Inflammatory macrophage treated with lipopolysaccharide for 1 hour (primary cell): ENCODE measurements around the gene TAF8.
"Not testable (repeated sequence)": the region's sequence is repeated elsewhere in the genome, so short reads cannot be mapped to it uniquely, and the experiment has no call there.

Experiments used
- DNase-seq, 2 donors: peaks; one replicate each; pipeline ENCODE4 v3.0.0-alpha.2; 2020 to 2022

The TAF8 gene

DNA sequence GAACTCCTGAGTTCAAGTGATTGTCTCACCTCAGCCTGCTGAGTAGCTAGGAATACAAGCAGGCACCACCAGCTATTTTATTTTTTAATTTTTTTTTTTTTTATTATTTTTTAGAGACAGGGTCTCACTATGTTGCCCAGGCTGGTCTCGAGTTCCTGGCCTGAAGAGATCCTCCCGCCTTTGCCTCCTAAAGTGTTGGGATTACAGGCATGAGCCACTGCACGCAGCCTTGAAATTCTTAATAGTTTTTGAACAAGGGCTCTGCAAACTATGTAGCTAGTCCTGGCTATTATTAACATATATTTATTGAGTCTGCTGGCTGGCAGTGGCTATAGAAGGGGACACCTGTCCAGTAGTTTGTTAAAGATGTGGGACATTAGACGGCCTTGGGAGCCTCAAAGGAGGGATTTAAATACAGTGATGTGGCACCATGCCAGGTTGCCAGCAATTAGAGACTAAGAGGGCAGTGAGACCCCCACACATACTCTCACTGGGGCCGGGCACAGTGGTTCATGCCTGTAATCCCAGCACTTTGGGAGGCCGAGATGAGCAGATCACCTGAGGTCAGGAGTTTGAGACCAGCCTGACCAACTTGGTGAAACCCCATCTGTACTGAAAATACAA, 21.1 kb upstream of the TAF8 start:
- DNase-seq: no peak

DNA sequence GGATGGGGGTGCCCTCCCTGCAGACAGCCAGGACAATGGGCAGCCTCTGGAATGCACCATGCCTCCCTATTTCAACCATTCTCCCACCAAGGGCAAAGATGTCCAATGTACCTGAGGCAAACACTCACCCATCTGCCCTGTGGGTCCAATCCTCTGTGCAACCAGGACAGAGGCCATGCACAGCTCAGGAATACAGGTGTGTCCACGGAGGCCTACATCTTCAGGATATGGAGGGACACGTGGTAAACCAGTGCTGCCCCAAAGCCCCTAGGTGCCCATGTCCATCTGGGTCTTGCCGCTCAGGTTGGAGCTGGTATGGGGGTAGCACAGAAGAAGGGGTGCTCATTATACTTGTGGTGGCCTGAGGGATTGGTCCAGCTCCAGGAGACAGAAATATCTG, 20.4 kb upstream of the TAF8 start:
- DNase-seq: no peak

DNA sequence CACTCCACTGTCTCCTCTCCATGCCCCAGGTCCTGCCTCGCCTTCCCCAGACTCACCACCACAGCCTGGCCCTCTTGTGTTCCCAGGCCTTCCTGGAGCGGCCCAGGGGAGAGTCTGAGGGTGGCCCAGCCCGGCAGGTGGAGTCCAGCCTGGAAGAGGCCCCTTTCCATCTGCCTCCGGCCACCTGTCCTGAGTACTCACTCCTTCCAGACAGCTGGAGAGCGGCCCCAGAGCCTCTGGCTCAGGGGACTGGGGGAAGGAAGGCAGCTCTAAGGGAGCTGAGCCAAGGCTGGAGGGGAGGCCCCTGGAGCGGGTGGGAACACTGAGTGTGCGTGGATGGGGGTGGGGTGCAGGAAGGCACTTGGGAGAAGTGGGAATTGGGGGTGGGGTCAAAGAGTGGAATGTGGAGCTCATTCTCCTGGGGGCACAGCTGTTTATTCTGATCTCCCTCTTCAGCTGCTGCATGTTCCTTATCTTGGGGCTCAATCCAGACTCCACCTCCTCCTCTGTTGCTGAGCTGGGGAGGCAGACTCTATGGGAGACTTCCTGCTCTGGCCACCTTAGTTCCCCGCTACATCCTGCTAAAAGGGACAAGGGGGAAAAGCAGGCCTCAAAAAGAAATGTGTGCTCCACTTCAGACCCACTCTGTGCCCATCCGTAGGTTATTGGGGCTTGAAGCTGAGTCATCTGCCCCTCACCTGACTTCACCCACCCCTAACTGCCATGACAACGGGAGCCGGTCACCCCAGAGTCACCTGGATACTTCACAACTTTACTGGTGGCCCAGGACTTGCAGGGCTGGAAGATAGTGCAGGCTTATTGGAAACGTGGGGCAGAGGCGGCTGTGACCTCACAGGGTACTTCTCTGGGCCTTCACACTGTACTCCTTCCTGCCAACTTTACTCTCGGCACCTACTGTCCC, 19.5 kb upstream of the TAF8 start:
- no peak for DNase-seq

DNA sequence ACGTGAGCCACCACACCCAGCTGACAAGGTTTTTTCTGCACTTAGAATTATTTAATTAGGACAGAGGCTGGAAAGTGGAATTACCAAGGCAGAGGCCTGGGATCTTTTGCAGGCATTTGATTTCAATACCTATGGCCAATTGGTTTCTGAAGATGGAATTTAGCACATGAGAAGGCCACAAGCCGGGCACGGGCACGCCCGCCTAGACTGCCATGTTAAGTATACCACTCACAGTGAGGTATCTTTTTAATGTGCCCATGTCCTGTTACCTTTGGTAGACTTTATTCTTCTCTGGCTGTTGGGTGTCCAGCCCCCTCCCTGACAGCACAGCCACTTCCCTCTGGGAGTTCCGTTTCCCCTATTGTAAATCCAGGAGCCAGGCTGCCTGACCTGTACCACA, 18.0 kb upstream of the TAF8 start:
- no peak for DNase-seq

DNA sequence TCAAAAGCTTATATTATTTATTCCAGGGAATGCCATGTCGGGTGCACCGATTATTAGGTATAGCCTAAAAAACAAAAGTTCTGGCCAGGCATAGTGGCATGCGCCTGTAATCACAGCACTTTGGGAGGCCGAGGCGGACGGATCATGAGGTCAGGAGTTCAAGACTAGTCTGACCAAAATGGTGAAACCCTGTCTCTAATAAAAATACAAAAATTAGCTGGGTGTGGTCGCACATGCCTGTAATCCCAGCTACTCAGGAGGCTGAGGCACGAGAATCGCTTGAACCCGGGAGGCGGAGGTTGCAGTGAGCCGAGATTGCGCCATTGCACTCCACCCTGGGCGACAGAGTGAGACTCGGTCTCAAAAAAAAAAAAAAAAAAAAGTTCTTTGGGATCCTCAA, 12.7 kb upstream of the TAF8 start:
- not testable (repeated sequence) for DNase-seq

DNA sequence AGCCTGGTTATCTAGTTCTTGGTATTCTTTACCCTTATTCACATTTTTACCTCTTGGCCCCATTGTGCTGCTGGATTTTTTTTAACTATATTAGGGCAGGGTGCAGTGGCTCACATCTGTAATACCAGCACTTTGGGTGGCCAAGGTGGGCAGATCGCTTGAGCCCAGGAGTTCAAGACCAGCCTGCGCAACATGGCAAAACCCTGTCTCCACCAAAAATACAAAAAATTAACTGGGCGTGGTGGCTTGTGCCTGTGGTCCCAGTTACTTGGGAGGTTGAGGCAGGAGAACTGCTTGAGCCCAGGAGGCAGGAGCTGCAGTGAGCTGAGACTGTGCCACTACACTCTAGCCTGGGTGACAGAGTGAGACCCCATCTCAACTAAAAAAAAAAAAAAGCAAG, 12.2 kb upstream of the TAF8 start:
- no peak for DNase-seq

DNA sequence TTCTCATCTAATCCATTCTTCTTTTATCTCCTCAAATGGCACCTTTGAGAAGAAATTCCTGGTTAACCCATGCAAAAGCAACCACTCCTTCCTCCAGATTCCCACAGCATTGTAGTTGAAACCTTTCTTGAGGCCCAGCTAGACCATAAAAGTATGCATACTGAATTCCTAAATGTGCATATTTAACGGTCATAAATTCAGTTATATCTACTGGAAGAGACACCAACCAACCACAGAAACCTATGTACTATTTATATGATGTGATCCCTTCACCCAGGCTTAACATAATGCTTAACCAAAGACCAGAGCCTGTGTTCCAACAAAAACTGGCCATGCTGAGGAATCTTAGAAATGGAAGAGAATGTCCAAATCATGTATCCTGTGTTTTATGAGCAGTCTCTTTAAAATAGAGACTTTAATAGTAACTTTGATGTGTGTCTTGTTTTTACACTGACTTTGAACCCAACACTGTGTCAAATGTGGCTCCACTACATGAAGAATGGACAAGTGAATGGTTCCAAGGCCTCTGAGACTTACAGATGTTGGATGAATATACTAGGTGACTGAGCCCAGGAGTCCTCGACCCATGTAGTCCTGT, 11.4 kb upstream of the TAF8 start:
- no peak for DNase-seq

DNA sequence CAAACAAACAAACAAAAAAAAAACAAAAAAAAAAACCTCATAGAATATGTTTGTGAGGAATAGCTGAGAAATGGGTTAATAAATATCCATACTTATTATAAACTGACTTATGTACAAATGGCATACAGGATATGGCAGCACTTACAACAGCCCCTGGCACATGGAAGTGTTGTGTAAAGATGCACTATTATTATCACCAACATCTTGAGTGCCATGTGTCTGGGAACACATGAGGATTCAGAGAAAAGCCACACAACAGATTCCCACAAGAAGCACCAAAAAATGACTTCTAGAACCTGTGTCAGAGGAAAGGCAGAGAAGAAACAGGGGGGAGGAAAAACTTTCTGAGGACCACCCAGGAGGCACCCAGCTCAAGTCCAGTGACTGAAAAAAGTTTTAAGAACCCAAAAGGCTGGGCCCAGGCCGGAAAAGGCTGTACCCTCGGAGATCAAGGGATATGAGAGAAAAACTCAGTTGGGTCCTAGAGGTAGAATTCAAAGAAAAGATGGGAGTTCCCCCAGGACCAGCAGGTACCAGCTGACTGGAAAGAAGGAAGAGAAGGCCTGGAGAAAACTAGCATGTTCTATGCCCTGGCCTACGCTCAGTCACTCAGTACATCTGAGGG, 9.4 kb upstream of the TAF8 start:
- no peak for DNase-seq

DNA sequence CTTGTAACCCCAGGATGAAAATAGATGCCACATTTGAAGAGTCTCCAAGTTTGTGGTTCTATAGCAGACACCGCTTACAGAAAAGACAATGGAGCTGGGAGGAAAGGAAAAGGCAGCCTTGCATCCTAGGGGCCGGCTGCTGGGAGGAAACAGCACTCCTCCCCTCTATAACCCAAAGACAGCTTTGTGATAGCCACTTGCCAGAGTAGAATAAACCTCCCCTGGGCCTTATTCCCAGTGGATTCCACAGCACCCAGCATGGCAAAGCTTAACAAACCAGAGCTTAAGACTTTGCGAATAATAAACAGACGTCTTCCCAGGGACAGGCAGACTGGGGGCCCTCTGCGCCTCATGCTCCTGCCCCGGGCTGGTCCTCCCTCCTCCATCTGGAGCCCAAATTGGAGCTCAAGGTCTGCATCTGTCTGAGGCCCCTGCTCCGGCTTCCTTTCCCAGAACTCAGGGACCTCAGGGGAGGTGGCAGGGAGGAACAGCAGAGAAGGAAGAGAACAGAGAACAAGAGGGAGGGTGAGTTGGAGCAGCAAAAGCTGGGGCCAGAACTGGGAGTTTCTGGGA, 8.8 kb upstream of the TAF8 start:
- DNase-seq: no peak

DNA sequence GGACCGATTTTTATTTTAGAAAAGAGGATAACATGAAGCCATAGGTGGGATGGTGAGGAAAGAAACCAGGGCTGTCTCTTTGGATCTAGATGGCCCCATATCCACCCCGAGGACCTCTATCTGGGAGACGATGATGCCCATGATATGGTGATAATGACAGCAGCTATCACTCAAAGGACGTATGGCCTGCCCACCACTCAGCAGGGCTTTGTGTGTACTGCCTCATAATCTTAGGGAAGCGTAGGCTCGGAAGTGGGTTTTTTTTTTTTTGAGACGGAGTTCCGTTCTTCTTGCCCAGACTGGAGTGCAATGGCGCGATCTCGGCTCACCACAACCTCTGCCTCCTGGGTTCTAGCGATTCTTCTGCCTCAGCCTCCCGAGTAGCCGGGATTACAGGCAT, 8.2 kb upstream of the TAF8 start:
- no peak for DNase-seq

DNA sequence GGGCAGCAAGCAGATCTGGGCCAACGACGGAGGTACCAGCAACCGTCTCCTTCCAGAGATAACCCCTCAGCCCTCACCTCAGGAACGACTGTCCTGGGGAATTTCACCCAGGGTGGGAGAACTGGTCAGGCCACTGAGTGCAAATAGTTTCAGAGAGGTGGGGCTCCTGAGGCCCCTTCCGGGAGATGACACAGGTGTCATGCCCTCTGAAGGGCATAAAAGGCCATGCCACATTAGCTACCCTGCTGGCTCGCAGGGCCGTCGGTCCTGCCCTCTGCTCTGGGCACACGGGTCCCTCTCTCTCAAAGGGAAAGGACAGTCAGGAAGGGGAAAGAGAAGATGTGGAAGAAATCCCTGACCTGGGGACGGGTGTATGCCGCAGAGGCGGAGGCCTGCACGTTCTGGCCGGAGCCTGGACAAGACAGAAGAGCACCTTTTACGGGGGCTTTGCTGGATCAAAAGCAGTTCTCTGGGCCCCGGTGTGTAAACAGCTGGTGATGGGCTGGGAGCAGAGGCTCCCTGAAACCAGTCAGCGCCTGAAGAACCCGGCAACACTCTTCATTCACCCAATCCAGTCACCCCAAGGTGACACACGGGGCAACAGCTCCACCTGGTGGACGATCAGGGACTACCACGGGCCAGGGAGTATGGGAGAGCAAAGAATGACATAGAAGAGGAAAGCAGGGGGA, 6.4 kb upstream of the TAF8 start:
- peak; percentile 67 to 99 for DNase-seq

DNA sequence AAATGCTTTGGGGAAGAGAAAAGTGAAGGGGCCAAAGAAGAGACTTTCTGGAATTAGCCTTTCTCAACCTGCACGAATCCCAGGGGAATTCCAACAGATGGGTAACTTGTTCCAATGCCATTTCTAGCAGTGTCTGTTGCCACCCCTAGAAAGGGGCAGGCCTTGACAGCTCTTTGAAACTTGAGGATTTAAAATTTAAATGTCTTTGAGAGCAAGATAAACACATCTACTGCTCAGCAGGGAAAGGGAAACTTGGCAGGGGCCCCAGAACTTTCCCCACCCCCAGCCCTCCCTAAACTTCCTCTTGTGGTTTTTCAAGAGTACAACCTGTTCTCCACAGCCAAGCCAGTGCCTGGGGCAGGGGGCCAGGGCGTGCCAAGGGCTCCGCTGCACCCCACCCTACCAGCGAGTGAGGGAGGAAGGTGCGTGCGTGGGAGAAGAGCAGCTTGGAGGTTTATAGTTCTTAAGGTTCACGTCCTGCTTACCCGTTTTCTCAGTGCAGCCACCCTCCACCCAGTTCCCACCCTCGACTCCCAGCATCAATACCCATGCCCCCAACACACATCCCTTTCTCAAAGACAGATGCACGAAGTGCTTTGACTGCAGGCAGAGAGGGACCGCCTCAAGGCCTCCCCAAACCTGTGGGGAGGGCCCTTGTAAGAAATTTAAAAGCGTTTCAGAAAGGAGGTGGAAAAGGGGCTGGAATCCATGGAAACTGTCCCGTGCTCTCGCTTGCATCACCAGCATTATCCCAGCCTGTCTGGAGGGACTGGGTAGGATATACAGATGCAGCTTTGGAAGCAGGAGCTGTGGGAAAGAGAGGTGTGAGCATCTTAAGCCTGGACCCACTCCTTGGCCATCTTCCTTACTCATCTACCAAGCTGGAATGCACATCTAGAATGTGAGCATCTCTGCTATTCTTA, 4.5 kb upstream of the TAF8 start:
- peak; percentile 82 to 90 for DNase-seq

DNA sequence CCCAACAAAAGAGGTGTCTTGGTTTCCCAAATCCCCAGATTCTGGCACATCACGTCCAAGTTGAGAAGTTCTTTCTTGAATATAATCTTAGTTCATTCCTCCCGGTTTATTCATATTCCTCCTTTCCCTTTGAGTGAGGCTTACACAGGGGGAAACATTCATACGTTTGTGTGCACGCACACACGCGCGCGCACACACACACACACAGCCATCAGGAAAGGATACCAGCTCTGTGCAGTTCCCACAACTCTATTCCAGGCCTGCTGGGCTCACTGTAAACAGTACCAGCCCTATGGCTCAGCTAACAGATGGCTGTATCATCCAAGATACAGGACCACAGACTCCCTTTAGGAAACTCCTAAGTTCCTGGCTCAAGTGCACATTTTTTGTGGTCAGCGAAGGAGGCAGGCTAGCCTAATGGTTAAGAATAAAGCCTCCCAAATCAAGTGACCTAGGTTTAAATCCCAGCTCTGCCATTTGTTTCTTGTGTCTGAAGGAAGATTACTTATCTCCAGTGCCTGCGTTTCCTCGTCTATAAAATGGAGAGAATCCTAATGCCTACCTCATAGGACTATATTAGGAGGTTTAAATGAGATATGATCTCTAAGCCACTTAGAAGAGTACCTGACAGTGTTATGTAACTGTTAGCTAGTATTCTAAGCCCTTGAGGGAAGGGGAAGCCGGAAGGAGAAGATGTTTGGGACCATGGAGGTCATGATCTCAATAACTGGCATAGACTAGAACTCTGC, 3.7 kb upstream of the TAF8 start:
- no peak for DNase-seq

DNA sequence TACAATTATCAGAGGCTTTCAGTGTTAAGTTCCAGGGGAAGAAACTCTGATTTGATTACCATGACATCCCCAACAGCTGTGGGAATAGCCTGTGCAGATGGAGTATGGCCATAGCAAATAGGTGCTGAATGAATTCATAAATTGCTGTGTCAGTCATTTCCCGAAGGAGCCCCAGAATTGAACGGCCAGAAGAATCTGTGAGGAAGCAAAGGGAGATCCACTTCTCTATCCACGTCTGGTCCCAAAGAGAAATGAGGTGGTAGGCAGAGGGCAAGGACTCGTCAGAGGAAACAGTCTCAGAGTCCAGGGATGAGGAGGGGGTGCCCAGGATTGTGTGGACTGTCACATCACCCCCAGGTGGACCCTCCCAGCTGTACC, 3.1 kb upstream of the TAF8 start:
- no peak for DNase-seq

DNA sequence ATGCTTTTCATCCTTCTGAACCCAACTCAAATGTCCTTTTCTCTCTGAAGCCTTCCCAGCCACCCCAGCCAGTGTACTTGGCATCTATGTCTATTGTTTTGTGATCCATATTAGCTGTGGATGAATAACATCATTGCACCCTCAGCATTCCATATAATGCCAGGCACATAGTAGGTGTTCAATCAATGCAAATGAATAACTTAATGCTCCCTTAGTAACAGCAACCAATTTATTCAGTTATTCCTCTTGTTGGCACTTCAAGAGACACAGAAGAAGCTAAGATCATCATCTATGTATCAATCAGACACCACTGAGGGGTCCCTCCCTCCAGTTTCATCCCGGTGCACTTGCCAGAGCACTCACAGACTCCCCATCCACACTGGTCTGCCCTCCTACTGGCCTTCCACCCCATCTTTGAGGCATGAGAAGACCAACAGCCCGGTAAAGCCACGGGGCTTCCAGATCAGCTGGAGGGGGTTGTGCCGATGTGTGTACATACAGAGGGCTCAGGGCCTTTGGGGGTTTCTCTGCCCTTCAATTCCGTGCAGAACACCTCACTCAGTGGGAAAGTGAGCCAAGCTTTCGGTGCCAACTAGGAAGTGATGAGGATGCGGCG, 2.4 kb upstream of the TAF8 start:
- no peak for DNase-seq

DNA sequence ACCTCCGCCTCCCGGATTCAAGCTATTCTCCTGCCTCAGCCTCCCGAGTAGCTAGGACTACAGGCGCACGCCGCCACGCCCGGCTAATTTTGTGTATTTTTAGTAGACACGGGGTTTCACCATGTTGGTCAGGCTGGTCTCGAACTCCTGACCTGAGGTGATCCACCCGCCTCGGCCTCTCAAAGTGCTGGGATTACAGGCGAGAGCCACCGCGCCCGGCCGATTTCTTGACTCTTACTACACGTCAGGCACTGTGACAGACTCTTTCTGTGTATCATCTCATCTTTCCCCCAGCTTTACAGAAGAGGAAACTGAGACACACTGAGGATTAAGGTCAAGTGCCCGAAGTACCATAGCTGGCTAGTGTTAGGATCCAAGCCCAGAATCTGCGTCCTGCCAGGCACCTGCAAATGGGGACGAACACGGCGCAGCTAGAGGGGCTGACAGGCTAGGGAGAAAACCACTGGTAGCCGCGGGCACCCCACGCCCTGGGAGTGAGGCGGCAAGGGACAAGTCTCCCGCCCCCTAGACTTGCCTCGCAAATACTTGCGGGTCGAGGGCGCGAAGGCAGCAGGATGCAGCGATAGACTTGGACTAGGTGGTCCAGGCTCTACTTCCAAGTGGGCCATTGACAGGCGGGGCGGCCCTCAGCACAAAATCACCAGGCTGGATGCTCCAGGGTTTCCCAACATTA, 1.1 kb upstream of the TAF8 start:
- DNase-seq: no peak

DNA sequence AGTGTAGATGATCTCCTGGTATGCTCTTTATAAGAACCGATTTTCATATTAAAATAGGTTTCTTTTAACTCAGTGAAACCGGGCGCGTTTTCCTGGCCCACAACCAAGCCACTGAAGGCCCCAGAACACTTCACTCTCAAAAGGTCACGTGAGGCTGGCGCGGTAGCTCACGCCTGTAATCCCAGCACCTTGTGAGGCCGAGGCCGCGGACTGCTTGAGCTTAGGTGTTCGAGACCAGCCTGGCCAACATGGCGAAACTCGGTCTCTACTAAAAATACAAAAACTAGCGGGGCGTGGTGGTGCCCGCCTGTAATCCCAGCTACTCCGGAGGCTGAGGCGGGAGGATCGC, 402 bp upstream of the TAF8 start:
- DNase-seq: no peak

DNA sequence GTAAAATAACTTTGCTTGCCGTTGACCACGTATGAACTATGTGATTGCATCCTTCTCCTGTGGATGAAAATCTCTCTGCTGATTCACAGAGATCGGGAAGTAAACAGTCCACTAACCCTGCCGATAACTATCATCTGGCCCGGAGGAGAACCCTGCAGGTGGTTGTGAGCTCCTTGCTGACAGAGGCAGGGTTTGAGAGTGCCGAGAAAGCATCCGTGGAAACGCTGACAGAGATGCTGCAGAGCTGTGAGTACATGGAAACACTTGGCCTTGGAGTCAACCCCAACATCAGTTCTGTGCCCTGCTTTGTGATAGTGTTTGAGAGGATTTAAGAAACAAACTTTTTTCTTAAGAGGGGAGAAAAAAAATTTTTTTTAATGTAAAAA, 937 bp downstream of the TAF8 start:
- no peak for DNase-seq

DNA sequence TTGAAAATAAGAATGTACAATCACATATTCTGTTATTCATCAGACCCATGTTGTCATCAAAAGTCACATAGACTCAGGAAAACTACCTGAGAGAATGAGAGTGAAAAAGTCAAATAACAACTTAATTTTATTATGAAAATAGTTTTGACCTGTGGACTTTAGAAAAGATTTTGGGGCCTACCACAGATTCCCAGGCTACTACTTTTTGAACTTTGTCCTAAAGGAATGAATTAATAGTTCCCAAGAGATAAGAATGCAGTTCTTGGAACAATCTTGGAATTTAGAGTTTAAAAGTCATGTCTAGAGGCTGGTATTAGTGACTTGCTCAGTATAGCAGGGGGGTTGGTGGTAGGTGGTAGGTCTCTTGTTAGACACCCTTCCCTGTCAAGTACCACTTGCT, 3.3 kb downstream of the TAF8 start:
- no peak for DNase-seq

DNA sequence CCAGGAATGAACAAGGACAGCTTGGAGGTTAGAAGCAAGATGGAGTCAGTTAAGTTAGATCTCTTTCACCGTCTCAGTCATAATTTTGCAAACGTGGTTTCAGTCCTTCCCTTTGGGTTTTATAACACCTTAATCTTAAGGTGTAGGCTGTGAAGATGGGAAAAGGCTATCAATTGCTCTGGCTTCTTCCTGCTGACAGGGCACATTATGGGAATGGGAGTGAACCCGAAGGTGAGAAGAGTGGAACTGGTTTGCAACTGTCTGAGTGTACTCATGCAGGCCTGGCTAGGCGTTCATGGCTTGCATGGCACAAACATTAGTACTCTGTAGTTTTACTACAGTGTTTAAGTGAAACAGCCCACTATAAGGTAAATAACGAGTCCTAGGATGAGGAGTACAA, 9.4 kb downstream of the TAF8 start:
- DNase-seq: no peak
